ENCODE results near the gene LCN15.
"Not testable (repeated sequence)": the region's sequence is repeated elsewhere in the genome, so short reads cannot be mapped to it uniquely, and the experiment has no call there.

The LCN15 gene

GRCh38 chr9:136793086-136793946 is 29.0 kb upstream of the LCN15 start:
- DNase-seq, result peak; percentile 81

DNA sequence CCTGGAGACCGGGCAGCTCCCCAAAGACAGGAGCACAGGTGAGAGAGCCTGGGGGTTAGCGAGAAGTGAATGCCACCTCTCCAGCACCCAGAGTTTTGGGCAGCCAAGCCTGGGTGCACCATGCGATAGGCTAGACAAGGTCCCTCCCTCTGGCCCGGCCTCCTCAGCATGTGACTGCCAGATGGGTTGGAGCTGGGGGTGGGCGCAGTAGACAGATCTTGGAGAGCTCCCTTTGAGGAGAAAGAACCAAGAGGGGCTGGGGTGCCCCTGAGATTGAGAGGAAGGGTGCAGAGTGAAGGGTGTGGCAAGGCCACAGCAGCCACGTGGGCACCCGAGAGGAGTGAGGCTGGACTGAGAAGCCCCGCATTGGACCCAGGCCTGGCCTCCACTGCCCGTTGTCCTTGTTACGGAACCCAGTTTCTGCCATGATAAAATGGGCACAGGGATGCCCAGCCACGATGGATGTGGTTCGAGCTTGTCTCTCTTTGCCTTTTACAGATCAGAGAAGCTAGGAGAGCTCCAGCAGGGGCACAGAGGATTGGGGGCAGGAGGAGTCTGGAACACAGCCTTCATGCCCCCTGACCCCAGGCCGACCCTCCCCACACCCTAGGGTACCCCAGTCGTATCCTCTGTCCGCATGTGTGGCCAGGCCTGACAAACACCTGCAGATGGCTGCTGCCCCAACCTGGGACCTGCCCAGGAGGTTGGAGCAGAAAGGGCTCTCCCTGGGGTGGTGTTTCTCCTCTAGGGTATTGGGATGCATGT is 28.2 kb upstream of the LCN15 start:
- peak; percentile 66 for DNase-seq

GRCh38 chr9:136791516-136792276 is 27.4 kb upstream of the LCN15 start:
- peak; percentile 69 for DNase-seq

- peak; percentile 99 for DNase-seq
These were observed 26.6 kb upstream of the LCN15 start, which contains the start of gene TMEM141 for GRCh38 chr9:136790640-136791515. Gene TMEM141 (plus strand): TSS chr9:136791344. CDS start chr9:136791371, 27 bp downstream.

DNA sequence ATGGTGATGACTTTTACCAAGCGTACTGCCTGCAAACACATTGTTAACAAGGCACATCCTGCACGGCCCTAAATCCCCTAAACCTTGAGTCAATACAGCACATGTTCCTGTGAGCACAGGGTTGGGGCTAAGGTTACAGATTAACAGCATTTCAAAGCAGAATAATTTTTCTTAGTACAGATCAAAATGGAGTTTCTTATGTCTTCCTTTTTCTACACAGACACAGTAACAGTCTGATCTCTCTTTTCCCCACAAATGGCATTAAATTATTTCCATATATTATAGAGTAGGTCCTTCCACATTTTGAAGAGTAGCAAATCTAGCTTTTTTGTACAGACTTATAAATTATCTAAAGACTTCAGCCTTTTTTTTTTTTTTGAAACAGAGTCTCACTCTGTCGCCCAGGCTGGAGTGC is 25.2 kb upstream of the LCN15 start:
- peak; percentile 46 for DNase-seq

- DNase-seq, result peak; percentile 80
These were observed 24.6 kb upstream of the LCN15 start for GRCh38 chr9:136788644-136789522.

DNA sequence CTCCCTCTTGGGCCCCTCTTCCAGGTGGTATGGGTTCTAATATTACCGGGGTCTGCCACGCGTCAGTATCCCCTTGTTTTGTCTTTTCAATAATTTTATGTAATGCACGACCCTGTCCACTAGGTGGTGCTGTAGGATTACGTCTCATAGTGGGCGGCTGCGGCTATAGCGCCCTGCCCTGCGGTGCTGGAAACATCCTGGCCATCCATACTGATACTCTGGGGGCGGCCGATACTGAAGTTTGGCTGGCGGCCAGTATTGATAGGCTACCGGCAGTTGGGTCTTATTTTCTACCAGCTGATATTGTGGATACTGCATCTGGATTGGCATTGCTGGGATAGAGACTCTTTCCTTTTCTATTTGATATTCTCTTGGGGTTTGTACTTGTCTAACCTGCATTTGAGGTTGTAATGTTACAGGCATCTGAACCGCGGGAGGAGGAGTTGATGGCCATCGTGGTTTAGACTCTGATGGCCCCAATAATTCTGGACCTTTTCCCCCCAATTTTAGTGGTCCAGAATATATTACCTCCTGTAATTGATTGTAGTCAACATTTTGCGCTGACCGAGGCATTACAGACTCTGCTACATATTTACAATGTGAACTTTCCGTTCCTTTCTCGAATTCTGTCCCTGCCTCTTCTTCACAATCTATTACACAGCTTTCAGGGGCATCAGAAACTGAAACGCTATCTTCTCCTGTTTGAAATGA is 23.5 kb upstream of the LCN15 start:
- peak; percentile 92 for DNase-seq

DNA sequence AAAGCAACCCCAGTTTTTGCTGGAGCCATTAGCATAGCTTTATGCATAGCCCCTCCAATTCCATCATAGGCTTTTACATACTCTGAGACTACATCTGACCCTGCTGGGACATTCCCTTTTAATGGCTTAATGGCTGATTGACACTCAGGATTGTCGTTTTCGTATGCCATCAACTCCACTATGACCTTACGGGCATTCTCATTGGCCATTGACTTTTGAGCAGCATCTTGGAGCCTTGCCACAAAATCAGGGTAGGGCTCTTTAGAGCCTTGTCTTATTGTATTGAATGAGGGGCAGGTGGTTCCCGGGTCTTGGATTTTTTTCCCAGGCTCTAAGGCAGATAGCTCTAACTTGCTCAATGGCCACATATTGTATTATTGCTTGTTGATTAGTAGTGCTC is 22.7 kb upstream of the LCN15 start:
- not testable (repeated sequence) for DNase-seq

DNA sequence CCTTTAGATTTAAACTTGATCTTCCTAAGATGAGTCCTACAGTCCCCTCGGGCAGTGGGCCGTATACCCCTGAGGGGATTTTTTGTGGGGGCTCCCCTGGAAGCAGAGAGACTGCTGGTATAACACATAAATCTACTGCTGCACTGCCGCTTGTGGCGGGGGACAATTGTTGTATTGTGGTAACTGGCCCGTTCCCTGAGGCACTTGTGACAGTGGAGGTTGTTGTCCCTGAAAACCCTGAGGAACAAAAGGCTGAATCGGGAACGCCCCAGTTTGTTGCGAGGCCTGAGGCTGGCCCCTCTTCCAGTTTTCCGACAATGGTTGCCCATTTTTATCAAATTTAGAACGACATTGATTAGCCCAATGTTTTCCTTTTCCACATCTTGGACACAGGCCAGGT is 22.1 kb upstream of the LCN15 start:
- no peak for DNase-seq

GRCh38 chr9:136785565-136786355 is 21.4 kb upstream of the LCN15 start:
- DNase-seq, result peak; percentile 57

- DNase-seq, result peak; percentile 91
These were observed 20.7 kb upstream of the LCN15 start for GRCh38 chr9:136784997-136785361.

- DNase-seq, result peak; percentile 75
These were observed 20.1 kb upstream of the LCN15 start for GRCh38 chr9:136784249-136784996.

- no peak for DNase-seq
These were observed 18.1 kb upstream of the LCN15 start for GRCh38 chr9:136782452-136782851.

GRCh38 chr9:136779808-136780207 is 15.5 kb upstream of the LCN15 start:
- no peak for DNase-seq

- no peak for DNase-seq
These were observed 13.0 kb upstream of the LCN15 start for GRCh38 chr9:136777359-136777758.

DNA sequence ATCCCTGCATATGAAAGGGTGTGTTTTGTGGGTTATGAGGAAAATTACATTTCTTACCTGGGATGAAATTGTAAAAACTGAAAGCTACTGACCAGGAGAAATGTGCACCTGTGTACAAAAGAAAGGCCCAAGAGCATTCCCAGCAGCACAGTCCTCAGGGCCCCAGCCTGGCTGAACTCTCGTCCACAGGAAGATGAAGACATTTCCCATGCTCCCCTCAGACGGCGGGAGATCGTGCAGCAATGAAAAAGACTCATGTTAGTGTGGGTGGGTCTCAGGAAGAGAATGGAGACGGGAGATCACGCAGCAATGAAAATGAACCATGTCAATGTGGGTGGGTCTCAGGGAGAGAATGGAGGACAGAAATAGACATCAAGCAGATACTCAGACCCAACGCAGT is 12.6 kb upstream of the LCN15 start:
- DNase-seq, result no peak

DNA sequence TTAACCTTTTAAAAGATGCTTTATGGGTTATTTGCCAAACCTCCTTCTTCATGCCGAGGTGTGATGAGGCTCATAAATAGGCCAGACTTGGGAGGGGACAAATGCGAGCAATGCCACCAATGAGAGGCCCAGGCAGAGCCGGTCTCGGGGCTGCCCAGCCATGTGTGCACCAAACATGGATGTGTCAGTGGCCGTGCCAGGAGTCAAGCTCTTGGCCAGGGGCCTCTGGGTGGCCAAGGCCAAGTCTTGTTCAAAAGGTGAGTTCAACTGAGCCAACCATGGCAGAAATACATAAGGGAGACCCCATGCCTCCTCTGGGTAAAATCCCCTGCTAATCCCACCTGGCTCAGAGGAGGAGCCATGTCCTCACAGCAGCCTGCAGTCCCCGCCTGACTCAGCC is 10.9 kb upstream of the LCN15 start:
- no peak for DNase-seq

- DNase-seq, result no peak
These were observed 10.2 kb upstream of the LCN15 start for GRCh38 chr9:136774416-136775045.
